Measurements from ENCODE around the gene ABCA2. TPM values are rescaled to one million over a fixed set of nuclear protein-coding genes. Genes with fewer than 3 reads are reported as not detected.

The ABCA2 gene
- total and polyA plus RNA-seq, 9 of the 15 experiments (the other 6 are each of a cell fraction or from before 2014, with no cell fraction given): 0.69 to 16.3 (median 6.1) TPM; not detected in 2

- TF ChIP-seq REST (IDR thresholded peaks at IDR 0.05; ENCODE audit: borderline replicate concordance): peak; percentile 32; the same call in 1 of the 2 replicates
- 0 out of 2 replicates have a peak, but pooled peaks have one; percentile 44 for TF ChIP-seq REST (CRISPR knock-in tag; IDR thresholded peaks at IDR 0.05; ENCODE audit: low read depth)
- no peak for TF ChIP-seq NELFE (IDR thresholded peaks at IDR 0.05; ENCODE audit: insufficient read depth, insufficient read length)
- TF ChIP-seq BDP1 (IDR thresholded peaks at IDR 0.05; ENCODE audit: insufficient read depth, insufficient read length): no peak
- TF ChIP-seq JUND (IDR thresholded peaks at IDR 0.05; ENCODE audit: borderline replicate concordance, low read depth, low read length): peak; percentile 20; the same call in 1 of the 2 replicates
- TF ChIP-seq JUND (tag; IDR thresholded peaks at IDR 0.05; ENCODE audit: borderline replicate concordance, low read depth, low read length): no peak
- no peak for TF ChIP-seq GATAD2B (IDR thresholded peaks at IDR 0.05; ENCODE audit: borderline replicate concordance)
- no peak for TF ChIP-seq ZNF217 (CRISPR knock-in tag; IDR thresholded peaks at IDR 0.05)
- TF ChIP-seq ZKSCAN1 (IDR thresholded peaks at IDR 0.05; ENCODE audit: low read depth, low read length): 0 out of 2 replicates have a peak, but pooled peaks have one; percentile 20
- no peak for TF ChIP-seq NCOA2 (IDR thresholded peaks at IDR 0.05; ENCODE audit: partially characterized antibody in 2 of 2)
- TF ChIP-seq MAX (CRISPR knock-in tag; IDR thresholded peaks at IDR 0.05): peak; percentile 70
- TF ChIP-seq ZNF175 (CRISPR knock-in tag; IDR thresholded peaks at IDR 0.05; ENCODE audit: low read depth): no peak
These were observed 40.0 kb upstream of the ABCA2 start (continued) for GRCh38 chr9:137067860-137068538.
